Mesothelial cell of epicardium (in vitro differentiated cells): ENCODE measurements around the gene PSMA6. TPM values are rescaled to one million over a fixed set of nuclear protein-coding genes. Genes with fewer than 3 reads are reported as not detected.
A peak's percentile ranks its signal among the peaks of the same experiment; 100 is the strongest.
"Not testable (repeated sequence)": the region's sequence is repeated elsewhere in the genome, so short reads cannot be mapped to it uniquely, and the experiment has no call there.

Source experiments
- DNase-seq, 2 experiments: peaks; one replicate each; pipeline ENCODE4 v3.0.0; 2021; ENCODE audit warnings: low spot score in 2 of 2; ENCODE audit not compliant: unreplicated experiment in 2 of 2
- H3K27ac Mint-ChIP-seq: 2 replicates; pipeline ENCODE4 v1.8.0; 2021; ENCODE audit warnings: mixed read lengths
- H3K27me3 Mint-ChIP-seq: 2 replicates; pipeline ENCODE4 v1.8.0; 2021; ENCODE audit warnings: low read depth, mixed read lengths
- H3K36me3 Mint-ChIP-seq: 2 replicates; pipeline ENCODE4 v1.8.0; 2021; ENCODE audit warnings: mixed read lengths
- H3K4me1 Mint-ChIP-seq: 2 replicates; pipeline ENCODE4 v1.8.0; 2021; ENCODE audit warnings: mixed read lengths
- H3K4me3 Mint-ChIP-seq: 2 replicates; pipeline ENCODE4 v1.8.0; 2021; ENCODE audit warnings: mild to moderate bottlenecking, moderate library complexity, mixed read lengths
- H3K9me3 Mint-ChIP-seq: 2 replicates; pipeline ENCODE4 v1.8.0; 2021; ENCODE audit warnings: mixed read lengths
- total RNA-seq: library from RNA; stranded (reverse); gene quantifications from 3 replicates; pipeline ENCODE4 v1.2.1, GENCODE V29; 2021
- TF ChIP-seq, protein P1 (sequence below): fragments of 200-600 bp; sonication (generic); IDR thresholded peaks from one replicate; pipeline ENCODE4 v1.5.0; 2021; ENCODE audit warnings: antibody characterized with exemption; ENCODE audit not compliant: unreplicated experiment

The PSMA6 gene
- total RNA-seq, 1 donor from 2014 or later, result 156 TPM

DNA sequence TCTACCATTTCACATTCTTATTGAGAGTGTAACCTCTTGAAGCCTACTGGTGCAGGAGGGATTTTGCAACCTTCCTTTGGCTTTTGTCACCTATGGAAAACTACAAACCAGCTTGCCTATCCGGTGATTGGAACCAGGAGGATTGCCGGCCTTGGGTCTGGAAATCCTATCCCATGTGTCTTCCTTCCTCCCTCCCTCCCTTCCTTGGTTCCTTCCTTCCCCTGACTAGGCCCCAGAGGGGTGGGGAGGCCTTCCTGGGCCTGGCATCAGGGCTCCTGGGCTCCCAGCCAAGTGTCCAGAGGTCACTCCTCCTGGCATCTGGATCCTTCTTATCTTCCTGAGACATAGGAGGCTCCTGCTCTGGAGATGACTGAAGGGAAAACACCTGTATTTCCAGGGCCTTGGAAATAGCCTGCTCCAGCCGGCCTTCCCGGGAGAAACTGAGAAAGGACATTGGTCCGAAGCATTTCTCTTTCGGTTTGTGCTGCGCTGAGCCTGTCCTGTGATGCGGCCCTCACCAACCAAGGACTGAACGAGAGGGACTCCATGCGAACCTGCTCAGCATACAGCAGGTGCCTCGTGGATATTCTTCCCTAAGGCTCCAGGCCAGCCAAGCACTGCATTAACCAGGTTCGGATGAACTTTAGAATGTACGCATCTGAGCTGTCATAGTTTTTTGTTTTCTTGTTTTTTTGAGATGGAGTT lies 43.4 kb downstream of the PSMA6 start:
- H3K27me3 Mint-ChIP-seq, result no peaks in the 10 kb centered on the region
- H3K9me3 Mint-ChIP-seq, result no peaks in the 10 kb centered on the region
- TF ChIP-seq, protein P1, sequence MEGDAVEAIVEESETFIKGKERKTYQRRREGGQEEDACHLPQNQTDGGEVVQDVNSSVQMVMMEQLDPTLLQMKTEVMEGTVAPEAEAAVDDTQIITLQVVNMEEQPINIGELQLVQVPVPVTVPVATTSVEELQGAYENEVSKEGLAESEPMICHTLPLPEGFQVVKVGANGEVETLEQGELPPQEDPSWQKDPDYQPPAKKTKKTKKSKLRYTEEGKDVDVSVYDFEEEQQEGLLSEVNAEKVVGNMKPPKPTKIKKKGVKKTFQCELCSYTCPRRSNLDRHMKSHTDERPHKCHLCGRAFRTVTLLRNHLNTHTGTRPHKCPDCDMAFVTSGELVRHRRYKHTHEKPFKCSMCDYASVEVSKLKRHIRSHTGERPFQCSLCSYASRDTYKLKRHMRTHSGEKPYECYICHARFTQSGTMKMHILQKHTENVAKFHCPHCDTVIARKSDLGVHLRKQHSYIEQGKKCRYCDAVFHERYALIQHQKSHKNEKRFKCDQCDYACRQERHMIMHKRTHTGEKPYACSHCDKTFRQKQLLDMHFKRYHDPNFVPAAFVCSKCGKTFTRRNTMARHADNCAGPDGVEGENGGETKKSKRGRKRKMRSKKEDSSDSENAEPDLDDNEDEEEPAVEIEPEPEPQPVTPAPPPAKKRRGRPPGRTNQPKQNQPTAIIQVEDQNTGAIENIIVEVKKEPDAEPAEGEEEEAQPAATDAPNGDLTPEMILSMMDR, result no peak
- peaks cover 52% of the 10 kb centered on the region for H3K4me1 Mint-ChIP-seq
- no peak for DNase-seq
- H3K36me3 Mint-ChIP-seq, result no peaks in the 10 kb centered on the region
- H3K27ac Mint-ChIP-seq, result peak overlapping the region; percentile 93
- H3K4me3 Mint-ChIP-seq, result no peak overlapping the region

DNA sequence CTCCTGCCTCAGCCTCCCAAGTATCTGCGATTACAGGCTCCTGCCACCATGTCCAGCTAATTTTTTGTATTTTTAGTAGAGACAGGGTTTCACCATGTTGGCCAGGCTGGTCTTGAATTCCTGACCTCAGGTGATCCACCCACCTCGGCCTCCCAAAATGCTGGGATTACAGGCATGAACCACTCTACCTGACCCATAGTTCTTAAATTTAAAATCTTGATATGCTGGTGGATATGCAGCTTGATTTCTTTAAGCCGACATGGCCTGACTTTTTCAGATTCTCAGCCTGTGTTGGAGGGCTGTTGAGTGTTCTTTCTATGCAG lies 44.0 kb downstream of the PSMA6 start:
- DNase-seq, H3K27me3 Mint-ChIP-seq, H3K4me3 Mint-ChIP-seq: not testable (repeated sequence)

DNA sequence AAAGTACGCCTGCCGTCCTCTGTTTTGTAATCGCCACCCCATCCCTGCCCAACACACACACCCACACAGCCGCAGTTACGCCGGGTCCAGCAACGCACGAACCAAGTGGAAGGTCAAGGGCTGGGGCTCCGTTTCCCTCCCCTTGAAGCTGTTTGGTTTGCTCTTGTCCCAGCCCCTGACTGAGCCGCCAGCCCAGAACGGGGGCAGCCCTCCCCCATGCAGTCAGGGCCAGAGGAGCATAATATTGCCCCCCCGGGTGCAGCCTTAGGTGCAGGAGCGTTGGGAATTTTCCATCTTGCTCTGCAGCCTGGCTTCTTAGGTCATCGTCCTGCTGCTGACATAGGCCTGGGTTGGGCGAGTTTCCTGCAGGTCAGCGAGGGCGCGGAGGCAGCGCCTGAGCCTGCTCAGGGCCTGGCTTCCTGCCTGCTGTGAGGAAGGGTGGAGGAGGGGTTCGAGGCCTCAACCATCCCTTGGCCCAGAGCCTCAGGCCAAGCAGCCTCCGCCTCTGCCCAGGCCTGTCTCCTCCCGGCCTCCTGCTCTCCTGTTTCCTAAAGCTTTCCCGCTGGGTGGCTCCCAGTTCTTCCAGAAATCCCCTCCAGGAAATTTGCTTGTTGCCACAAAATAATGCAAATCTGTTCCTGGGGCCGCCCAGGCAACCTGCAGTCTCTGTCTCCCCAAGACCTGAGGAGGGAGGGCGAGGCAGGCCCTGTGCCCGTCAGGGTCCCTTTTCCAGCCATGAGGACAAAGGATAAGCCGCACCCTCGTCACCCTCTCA lies 44.5 kb downstream of the PSMA6 start:
- H3K27me3 Mint-ChIP-seq, result no peaks in the 10 kb centered on the region
- peak overlapping the region; percentile 16 for H3K4me3 Mint-ChIP-seq
- H3K27ac Mint-ChIP-seq, result peak overlapping the region; percentile 93
- H3K4me1 Mint-ChIP-seq, result peaks cover 55% of the 10 kb centered on the region
- DNase-seq, result no peak
- no peaks in the 10 kb centered on the region for H3K9me3 Mint-ChIP-seq
- H3K36me3 Mint-ChIP-seq, result no peaks in the 10 kb centered on the region
- TF ChIP-seq, protein P1, result no peak

More for the DNA sequence above, 44.0 kb downstream of the PSMA6 start:
- peaks cover 52% of the 10 kb centered on the region for H3K4me1 Mint-ChIP-seq
- not testable (repeated sequence) for H3K9me3 Mint-ChIP-seq, H3K36me3 Mint-ChIP-seq
- peak overlapping the region; percentile 93 for H3K27ac Mint-ChIP-seq

DNA sequence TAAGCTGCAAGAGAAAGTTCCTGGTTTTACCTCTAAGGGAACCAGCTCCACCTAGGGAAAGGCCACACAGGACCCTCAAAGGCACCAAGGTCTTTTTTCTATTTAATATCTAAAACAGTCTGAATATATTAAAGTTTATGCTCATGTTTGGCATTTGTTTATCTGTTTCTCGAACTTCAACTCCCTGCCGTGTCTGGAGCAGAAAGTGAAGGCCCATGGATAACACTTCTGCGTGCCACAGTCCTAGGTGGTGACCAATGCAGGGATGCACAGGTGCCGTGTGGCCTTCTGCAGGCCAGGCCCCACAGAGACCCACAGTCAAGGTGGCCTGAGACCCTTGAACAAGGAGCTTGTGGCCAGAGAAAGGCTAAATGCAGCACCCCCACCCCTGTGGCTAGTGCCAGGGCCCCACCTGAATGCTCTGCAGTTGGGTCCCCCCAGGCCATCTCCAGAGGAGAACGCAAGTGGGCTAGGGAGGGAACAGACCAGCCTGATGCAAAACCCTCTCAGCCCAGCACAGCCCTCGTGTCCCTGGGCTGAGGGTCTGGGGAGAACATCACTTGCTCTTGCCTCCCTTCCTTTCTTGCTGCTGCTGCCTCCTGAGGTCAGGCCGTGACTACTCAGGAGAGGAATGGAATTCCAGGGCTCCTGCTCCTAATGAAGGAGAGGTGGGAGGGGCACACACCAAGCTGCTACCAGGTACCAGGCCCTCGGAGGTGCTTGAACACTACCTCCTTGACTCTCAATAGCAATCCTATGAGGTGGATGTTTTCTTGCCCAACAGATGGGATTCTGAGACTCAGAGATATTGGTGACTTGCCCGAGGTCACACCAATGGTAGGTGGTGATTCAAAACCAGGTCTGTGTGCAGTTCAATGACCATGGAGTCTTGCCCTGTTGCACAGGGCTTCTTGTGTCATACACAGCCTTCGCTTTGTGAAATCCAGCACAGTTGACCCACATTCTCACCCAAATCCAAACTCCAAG lies 45.4 kb downstream of the PSMA6 start:
- Mint-ChIP-seq H3K4me3 (peak overlapping the region; percentile 16), H3K4me1 (peaks cover 50% of the 10 kb centered on the region), H3K9me3 (no peaks in the 10 kb centered on the region), H3K27ac (peak overlapping the region; percentile 93), H3K27me3 (no peaks in the 10 kb centered on the region), H3K36me3 (no peaks in the 10 kb centered on the region)
- TF ChIP-seq, protein P1, result no peak
- no peak for DNase-seq

DNA sequence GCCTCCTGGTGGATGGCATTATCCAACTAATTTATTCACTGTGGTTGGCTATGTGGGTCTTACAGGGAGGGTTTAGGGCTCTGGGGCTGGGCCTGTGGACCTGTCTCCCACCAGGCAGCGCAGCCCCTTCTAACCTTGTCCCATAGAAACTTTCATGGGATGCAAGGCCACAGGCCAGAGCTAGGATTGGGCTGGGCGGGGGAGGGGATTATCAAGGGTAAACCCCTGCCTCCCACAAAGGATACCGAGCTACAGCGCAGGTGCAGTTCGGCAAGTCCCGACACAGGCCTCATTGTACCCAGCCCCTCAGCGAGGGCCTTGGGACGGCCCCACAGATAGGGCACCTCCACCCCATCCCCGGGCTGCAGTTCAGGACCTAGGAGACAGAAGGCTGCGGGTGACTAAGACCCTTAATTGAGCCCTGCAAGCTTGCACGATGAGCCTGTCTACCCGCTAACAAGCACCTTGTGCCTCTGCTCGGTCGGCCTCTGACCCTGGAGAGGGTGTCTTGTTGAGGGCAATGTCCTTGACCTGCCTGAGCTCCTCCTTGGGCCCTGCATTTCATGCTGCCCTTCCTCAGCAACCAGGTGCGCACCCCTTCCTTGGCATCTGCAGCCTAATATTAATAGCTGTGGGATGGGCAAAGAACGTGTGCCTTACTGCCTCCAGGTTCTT lies 46.7 kb downstream of the PSMA6 start:
- H3K27ac Mint-ChIP-seq, result no peak overlapping the region
- H3K4me3 Mint-ChIP-seq, result no peak overlapping the region
- H3K4me1 Mint-ChIP-seq, result peaks cover 39% of the 10 kb centered on the region
- H3K9me3 Mint-ChIP-seq, result no peaks in the 10 kb centered on the region
- DNase-seq, result no peak
- TF ChIP-seq, protein P1, result no peak
- H3K27me3 Mint-ChIP-seq, result no peaks in the 10 kb centered on the region
- no peaks in the 10 kb centered on the region for H3K36me3 Mint-ChIP-seq
